Fibroblast of pulmonary artery (primary cell): Measurements from ENCODE around the gene KCNQ1OT1.

Experiments used
- DNase-seq: peaks from one replicate; pipeline ENCODE4 v3.0.0-alpha.2; 2010; ENCODE audit warnings: low read depth
- H3K4me3 ChIP-seq: replicated peaks from 2 replicates; pipeline ENCODE4 v1.5.1; 2011; ENCODE audit warnings: low read depth, mild to moderate bottlenecking, control low read depth, low read length, moderate library complexity
- CTCF ChIP-seq: IDR thresholded peaks from 2 replicates; pipeline ENCODE4 v1.5.1; 2011; ENCODE audit warnings: mild to moderate bottlenecking, control low read depth, low read length, inconsistent platforms; ENCODE audit errors: missing control alignments

The KCNQ1OT1 gene

GRCh38 chr11:2704896-2705606 is 5.3 kb upstream of the KCNQ1OT1 start:
- no peak for TF ChIP-seq CTCF
- H3K4me3 ChIP-seq = no peak overlapping the region
- no peak for DNase-seq

- TF ChIP-seq CTCF = no peak
- DNase-seq = no peak
- no peak overlapping the region for H3K4me3 ChIP-seq
Measured at GRCh38 chr11:2704356-2704755, 4.6 kb upstream of the KCNQ1OT1 start.

- DNase-seq = peak; percentile 42
- H3K4me3 ChIP-seq = no peak overlapping the region
- TF ChIP-seq CTCF = no peak
Measured at GRCh38 chr11:2703363-2704141, 3.8 kb upstream of the KCNQ1OT1 start.

- no peak overlapping the region for H3K4me3 ChIP-seq
- no peak for DNase-seq
- no peak for TF ChIP-seq CTCF
Measured at GRCh38 chr11:2702771-2703362, 3.1 kb upstream of the KCNQ1OT1 start.

GRCh38 chr11:2701898-2702434 is 2.2 kb upstream of the KCNQ1OT1 start:
- DNase-seq = no peak
- no peak for TF ChIP-seq CTCF
- H3K4me3 ChIP-seq = no peak overlapping the region

GRCh38 chr11:2701230-2701629 is 1.4 kb upstream of the KCNQ1OT1 start:
- no peak overlapping the region for H3K4me3 ChIP-seq
- no peak for TF ChIP-seq CTCF
- DNase-seq = no peak
